HTR-8/SVneo (cell line): Measurements from ENCODE around the gene PALS2.
A peak's percentile ranks its signal among the peaks of the same experiment; 100 is the strongest.

ENCODE experiments used
- DNase-seq: peaks from one replicate; pipeline ENCODE4 v3.0.0; 2011; ENCODE audit warnings: low spot score, mixed read lengths; ENCODE audit not compliant: insufficient read length
- FAIRE-seq: peaks from 2 replicates; lab custom pipeline; 2011; peaks lifted over from hg19 to GRCh38; lab: Jason Lieb, UNC

Gene PALS2, protein sequence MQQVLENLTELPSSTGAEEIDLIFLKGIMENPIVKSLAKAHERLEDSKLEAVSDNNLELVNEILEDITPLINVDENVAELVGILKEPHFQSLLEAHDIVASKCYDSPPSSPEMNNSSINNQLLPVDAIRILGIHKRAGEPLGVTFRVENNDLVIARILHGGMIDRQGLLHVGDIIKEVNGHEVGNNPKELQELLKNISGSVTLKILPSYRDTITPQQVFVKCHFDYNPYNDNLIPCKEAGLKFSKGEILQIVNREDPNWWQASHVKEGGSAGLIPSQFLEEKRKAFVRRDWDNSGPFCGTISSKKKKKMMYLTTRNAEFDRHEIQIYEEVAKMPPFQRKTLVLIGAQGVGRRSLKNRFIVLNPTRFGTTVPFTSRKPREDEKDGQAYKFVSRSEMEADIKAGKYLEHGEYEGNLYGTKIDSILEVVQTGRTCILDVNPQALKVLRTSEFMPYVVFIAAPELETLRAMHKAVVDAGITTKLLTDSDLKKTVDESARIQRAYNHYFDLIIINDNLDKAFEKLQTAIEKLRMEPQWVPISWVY

GRCh38 chr7:24572997-24573553, at the start of gene PALS2:
TSS of gene PALS2 (plus strand) at chr7:24573452. CDS start at chr7:24623668, 50,216 bp downstream.
- peak; percentile 86 for FAIRE-seq
- DNase-seq: peak; percentile 51

DNA sequence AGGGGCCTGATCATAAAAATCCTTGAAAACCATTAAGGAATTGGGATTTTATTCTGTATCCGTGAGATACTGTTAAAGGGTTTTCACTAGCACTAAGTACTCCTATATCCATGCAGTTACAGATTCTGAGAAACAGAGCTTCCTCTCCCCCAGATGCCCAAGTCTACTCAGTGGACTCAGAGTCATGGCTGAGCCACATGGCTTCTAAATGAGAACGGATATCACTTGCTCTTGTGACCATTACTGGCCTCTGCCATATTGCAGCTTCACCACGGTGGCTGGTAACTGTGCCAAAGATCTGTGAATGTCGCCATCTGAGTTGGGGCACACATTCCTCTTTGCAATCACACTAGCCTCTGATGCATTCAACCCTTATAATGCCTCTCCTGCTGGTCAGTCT, 42.0 kb upstream of the PALS2 start:
- FAIRE-seq (no peak), DNase-seq (no peak)

- DNase-seq (no peak), FAIRE-seq (no peak)
These were observed 36.6 kb upstream of the PALS2 start for GRCh38 chr7:24536682-24537081.

DNA sequence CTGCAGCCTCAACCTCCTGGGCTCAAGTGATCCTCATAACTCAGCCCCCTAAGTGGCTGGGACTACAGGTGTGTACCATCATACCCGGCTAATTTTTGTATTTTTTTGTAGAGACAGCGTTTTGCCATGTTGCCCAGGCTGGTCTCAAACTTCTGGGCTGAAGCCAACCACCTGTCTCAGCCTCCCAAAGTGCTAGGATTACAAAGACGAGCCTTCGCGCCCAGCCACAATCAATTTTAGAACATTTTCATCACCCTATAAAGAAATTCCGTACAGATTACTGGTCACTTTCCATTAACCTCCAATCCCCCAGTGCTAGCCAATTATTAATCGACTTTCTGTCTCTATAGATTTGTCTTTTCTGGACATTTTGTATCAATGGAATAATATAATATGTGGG, 32.3 kb upstream of the PALS2 start:
- no peak for FAIRE-seq
- DNase-seq: no peak

GRCh38 chr7:24545215-24545614, 28.0 kb upstream of the PALS2 start:
- FAIRE-seq: no peak
- no peak for DNase-seq

- DNase-seq (no peak), FAIRE-seq (no peak)
These were observed 24.9 kb upstream of the PALS2 start for GRCh38 chr7:24548390-24548789.

- DNase-seq: no peak
- no peak for FAIRE-seq
These were observed 23.3 kb upstream of the PALS2 start for GRCh38 chr7:24549991-24550390.

DNA sequence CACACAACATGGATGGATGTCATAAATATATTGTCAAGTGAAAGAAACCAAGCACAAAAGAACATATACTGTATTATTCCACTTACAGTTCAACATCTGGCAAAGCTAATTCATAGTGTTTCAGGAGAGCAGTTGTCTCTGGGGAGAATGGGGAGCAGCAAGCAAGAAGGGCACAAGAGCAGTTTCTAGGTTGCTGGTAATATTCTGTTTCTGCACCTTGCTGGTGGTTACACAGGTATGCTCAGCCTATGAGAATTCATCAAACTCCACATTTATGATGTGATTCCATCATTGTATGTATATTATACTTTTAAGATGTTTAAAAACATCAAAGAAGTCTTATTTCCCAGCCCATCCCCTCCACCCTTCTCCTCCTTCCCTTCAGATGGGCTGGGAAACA, 18.1 kb upstream of the PALS2 start:
- FAIRE-seq (no peak), DNase-seq (no peak)

- FAIRE-seq: no peak
- no peak for DNase-seq
These were observed 17.5 kb upstream of the PALS2 start for GRCh38 chr7:24555719-24556118.

DNA sequence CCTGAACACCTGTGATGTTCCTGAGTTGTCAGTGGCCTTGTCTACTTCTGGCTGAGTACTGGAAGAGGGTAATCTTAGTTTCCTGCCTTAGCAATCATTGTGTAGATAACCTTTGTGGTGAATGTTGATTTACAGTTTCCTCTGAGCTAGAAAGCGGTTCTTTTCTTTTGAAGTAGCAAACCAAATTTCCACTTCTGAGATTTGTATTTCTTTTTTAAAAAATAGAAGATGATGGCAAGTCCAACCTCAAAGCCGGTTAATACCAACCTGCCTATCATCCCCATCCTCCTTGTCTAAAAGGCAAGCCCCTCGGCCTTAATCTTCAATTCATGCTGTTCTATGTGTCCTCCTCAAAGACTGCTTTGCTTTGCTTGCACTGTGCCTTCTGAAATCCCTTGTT, 12.5 kb upstream of the PALS2 start:
- DNase-seq (no peak), FAIRE-seq (no peak)

DNA sequence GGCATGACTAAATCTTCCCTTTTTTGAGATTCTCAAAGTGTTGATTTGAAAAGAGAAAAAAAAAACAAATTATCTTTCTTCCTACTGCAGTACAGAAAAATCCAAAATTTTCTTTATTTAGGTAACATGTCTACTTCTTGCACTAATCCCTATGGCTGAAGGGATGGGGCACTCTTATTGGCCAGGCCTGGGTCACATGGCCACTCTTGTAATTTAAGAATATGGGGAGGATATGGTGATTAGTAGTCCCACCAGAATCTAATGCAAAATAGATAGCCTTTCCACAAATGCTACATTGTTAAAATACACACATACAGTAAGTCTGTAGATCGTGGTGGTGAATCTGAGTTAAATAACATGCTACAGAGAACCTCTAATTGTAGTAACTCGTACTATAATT, 7.0 kb upstream of the PALS2 start:
- FAIRE-seq (no peak), DNase-seq (no peak)

GRCh38 chr7:24570983-24571382, 2.3 kb upstream of the PALS2 start:
- DNase-seq (no peak), FAIRE-seq (no peak)

DNA sequence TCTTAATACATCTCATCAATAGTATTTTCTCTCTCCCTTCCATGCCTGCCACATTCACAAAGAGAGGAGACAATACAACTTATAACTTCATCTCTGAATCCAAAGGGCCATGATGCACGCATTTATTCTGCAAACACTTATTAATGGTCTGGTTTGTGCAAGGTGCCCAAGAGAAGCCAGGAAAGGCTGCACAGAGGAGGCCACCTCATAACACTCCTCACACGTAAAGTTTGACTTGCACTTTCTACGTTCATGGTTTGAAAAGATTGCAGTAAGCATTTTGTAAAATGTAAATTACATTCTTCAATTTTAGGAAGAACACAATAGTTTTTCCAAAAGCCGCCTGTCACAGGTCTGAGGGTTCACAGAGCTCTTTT, 1.2 kb upstream of the PALS2 start:
- DNase-seq (no peak), FAIRE-seq (no peak)

GRCh38 chr7:24572393-24572996, 757 bp upstream of the PALS2 start:
- DNase-seq: peak; percentile 26
- FAIRE-seq: peak; percentile 26

GRCh38 chr7:24573554-24574338, 494 bp downstream of the PALS2 start:
- DNase-seq: peak; percentile 27
- no peak for FAIRE-seq

- DNase-seq (peak; percentile 11), FAIRE-seq (no peak)
These were observed 1.1 kb downstream of the PALS2 start for GRCh38 chr7:24574386-24574785.

- DNase-seq (no peak), FAIRE-seq (no peak)
These were observed 1.7 kb downstream of the PALS2 start for GRCh38 chr7:24574950-24575349.

DNA sequence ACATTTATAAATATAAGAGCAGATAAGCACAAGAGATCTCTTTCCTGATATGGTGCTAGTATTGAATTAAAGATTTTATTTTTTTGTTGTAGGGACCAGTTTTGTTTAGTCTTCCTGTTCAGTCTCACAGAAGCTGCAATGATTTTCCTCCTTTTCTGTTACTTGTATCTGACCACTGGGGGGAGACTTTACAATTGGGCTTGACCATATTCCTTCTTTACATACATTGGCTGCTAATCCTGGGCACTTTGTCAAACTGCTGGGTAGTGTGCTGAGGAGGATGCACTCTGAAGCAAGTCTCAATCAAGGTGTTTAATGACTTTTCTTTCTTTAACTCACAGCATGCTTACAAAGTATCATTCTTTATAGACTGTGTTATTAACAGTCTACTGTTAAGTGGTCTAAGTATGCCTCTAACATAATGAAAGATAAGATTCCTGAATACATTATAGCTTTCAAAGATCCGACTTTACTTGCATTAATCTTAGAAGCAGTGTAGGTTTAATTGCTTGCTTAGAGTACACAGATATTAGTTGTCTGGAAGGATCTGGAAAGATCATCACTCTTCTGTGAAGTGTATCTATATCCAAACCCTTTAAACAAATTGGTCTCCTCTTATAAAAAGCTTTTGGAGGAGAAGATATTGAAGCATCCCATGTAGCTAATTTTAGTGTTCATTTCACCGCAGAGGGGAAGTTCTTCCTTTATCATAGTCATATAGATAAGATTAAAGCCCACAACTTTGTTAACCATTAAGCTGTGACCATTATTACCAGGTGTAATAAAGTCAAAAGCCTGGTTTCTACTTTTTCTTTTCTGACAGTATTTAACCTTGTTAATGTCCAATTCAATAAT, 3.1 kb downstream of the PALS2 start:
- DNase-seq (peak; percentile 65), FAIRE-seq (no peak)

GRCh38 chr7:24578052-24578451, 4.8 kb downstream of the PALS2 start:
- DNase-seq (no peak), FAIRE-seq (no peak)
